GM18858 (cell line): ENCODE results near the gene MTA3.

ENCODE experiments used
- ATAC-seq: cut with Tn5 transposase; IDR thresholded peaks from one replicate; pipeline ENCODE4 v1.9.1; 2021; ENCODE audit not compliant: unreplicated experiment

The MTA3 gene

DNA sequence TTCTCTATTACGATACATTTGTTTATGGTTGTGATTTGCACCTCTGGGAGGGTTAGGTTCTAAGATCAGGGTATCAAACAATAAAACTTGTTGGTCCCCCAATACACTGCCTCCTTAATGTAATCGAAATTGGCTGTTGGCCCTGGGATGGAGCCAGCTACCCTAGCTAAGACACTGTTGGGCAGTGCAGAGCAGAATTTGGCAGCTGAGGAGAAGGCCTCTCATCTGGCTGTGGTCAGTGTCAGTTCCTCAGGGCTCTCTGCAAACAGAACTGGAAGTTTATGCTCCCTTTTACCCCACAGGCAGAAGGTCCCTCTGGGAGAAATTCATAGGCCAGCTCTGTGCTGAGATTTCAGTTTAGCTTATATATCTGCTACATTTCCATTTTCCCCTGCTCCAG is 232.5 kb downstream of the MTA3 start:
- ATAC-seq, result no peak

DNA sequence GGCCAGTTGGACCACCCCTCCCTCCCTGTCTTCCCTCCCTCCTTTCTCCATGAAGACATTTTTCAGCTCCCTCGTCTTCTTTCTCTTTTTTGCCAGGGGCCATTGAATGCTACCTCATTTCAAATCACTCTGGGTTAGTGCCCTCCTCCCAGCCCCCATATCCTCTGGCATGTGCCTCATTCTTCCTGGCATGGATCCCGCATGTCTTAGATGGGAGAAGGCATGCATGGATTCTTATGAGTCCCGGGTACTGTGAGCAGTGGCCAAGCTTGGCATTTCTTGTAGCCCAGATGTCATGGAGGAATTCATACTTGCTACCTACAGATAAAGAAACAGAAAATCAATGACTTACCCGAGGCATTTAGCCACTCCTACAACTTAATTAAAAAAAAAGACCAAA is 232.9 kb downstream of the MTA3 start:
- no peak for ATAC-seq

DNA sequence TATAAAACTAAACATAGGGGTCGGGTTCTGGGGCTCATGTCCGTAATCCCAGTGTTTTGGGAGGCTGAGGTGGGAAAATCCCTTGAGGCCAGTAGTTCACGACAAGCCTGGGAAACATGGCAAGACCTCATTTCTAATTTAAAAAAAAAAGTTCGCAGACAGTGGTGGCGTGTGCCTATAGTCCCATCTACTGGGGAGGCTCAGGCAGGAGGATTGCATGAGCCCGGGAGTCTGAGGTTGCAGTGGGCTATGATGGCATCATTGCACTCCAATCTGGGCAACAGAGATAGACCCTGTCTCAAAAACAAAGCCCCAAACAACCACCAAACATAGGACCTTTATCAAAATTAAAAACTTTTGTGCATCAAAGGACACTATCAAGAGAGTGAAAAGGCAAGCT is 233.7 kb downstream of the MTA3 start:
- ATAC-seq, result no peak

DNA sequence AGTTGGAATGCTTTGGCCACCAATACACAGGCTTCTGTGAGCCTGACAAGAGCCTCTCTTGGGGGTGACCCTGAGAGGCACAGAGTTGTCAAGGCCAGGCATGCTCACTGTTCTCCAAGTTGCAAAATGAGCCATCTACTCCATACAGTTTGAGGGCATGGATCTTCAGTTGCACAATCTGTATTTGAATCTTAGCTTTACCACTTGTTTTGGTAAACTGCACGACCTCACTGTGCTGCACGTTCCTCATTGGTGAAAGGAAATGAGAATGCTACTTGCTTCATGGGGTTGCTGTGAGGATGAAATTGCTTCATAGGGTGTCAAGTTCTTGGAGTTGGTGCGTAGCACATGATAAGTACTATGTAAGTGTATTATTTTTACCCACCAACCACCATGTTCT is 235.9 kb downstream of the MTA3 start:
- no peak for ATAC-seq

DNA sequence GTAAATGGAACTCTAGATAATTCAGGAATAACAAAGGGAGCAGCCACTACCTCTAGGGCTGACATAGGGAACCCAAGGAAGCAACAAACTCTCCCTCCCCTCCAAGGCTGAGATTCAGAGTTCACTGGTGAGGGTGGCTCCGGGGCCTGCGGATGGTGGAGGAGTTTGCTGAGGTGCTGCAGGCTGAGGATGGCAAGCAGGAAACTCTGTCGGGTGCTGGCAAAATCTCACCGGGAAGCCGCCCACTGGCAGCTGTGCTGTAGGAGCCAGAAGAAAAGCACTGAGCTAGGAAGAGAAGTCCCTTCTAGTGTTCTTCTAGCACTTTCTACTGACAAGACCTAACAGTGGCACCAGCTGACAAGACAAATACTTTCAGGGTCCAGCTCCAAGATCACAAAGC is 236.5 kb downstream of the MTA3 start:
- ATAC-seq, result no peak
